HepG2 (cell line): ENCODE data around the gene TMBIM4. TPM values are rescaled to one million over a fixed set of nuclear protein-coding genes. Genes with fewer than 3 reads are reported as not detected.

Experiments used
- ATAC-seq: fragments of 200-7000 bp; cut with Tn5 transposase; 3 replicates; pipeline ENCODE4 v1.9.1; 2020; ENCODE audit warnings: mild to moderate bottlenecking, moderate library complexity
- BruUV-seq: library from RNA; stranded (reverse); fragments of 400-500 nt; replicated peaks from 2 replicates; lab custom pipeline; 2021; lab: Mats Ljungman, UMichigan
- CTCF ChIA-PET: fragments of 300-600 bp; formaldehyde crosslinking; extraction: SDS; loops from one replicate; lab custom pipeline; 2021; ENCODE audit warnings: low total read pairs, inconsistent platforms, low intra/inter-chr PET ratio; lab: Yijun Ruan, JAX
- POLR2A ChIA-PET: fragments of 350-600 bp; sonication (Branson Sonifier 250); formaldehyde crosslinking; loops from one replicate; lab custom pipeline; 2020; ENCODE audit warnings: antibody characterized with exemption, inconsistent platforms; lab: Yijun Ruan, JAX
- DNase-seq: peaks from one replicate; pipeline ENCODE4 v3.0.0-alpha.2; 2015; ENCODE audit warnings: low spot score
- FAIRE-seq: peaks from 3 replicates; lab custom pipeline; 2011; peaks lifted over from hg19 to GRCh38; lab: Jason Lieb, UNC
- H2AFZ ChIP-seq: one replicate; pipeline ENCODE4 v1.6.1; 2011; ENCODE audit warnings: low read length, inconsistent platforms
- H3K27ac ChIP-seq: fragments of 300-600 bp; 3 replicates; pipeline ENCODE4 v1.8.0; 2011; ENCODE audit warnings: mixed run types, mild to moderate bottlenecking, mixed read lengths, low read length, inconsistent platforms; ENCODE audit not compliant: insufficient read depth; ENCODE audit errors: extremely low read length
- H3K27me3 ChIP-seq, 2 experiments: fragments of 200-600 bp in 1 of 2; 2 replicates in 1 of 2; 3 replicates in 1 of 2; pipeline versions ENCODE4 v1.6.0 to v1.8.0; 2011; ENCODE audit warnings: low read length in 2 of 2, mild to moderate bottlenecking in 2 of 2, moderate library complexity in 2 of 2, inconsistent platforms in 1 of 2; ENCODE audit not compliant: insufficient read depth in 2 of 2, control insufficient read depth in 1 of 2
- H3K36me3 ChIP-seq, 2 experiments: fragments of 200-600 bp in 1 of 2; replicated peaks in 1 of 2; 2 replicates in 1 of 2; 3 replicates in 1 of 2; pipeline versions ENCODE4 v1.5.1 to v1.8.0; 2011; ENCODE audit warnings: low read length in 2 of 2, inconsistent platforms in 1 of 2; ENCODE audit not compliant: insufficient read depth in 2 of 2, control insufficient read depth in 1 of 2
- H3K4me1 ChIP-seq: 2 replicates; pipeline ENCODE4 v1.5.1; 2012; ENCODE audit warnings: low read length, inconsistent platforms; ENCODE audit not compliant: insufficient read depth
- H3K4me2 ChIP-seq: 2 replicates; pipeline ENCODE4 v1.6.0; 2011; ENCODE audit warnings: low read depth, low read length, inconsistent platforms
- H3K4me3 ChIP-seq, 3 experiments: fragments of 200-600 bp in 1 of 3; sonication (generic), shearing (Covaris generic) in 1 of 3; replicated peaks in 1 of 3; 2 replicates each; pipeline ENCODE4 v1.5.1; 2011 to 2016; ENCODE audit warnings: low read length in 3 of 3, inconsistent platforms in 2 of 3, low read depth in 2 of 3, mild to moderate bottlenecking in 2 of 3, control low read depth in 1 of 3, mixed read lengths in 1 of 3; ENCODE audit not compliant: insufficient read depth in 1 of 3
- H3K79me2 ChIP-seq: one replicate; pipeline ENCODE4 v1.6.1; 2011; ENCODE audit warnings: low read length, inconsistent platforms; ENCODE audit not compliant: insufficient read depth
- H3K9ac ChIP-seq: 2 replicates; pipeline ENCODE4 v1.6.0; 2011; ENCODE audit warnings: mild to moderate bottlenecking, low read depth, low read length, inconsistent platforms; ENCODE audit not compliant: insufficient read depth
- H3K9me3 ChIP-seq: 2 replicates; pipeline ENCODE4 v1.5.1; 2012; ENCODE audit warnings: mild to moderate bottlenecking, low read length
- H4K20me1 ChIP-seq: 2 replicates; pipeline ENCODE4 v1.6.0; 2011; ENCODE audit warnings: inconsistent platforms, mild to moderate bottlenecking, low read length, moderate library complexity; ENCODE audit not compliant: insufficient read depth
- ARNT2 ChIP-seq: sonication (generic); formaldehyde crosslinking; IDR thresholded peaks from 2 replicates; pipeline ENCODE4 v1.8.0; 2022; ENCODE audit warnings: mild to moderate bottlenecking, low read depth, missing genetic modification reagents, moderate library complexity
- IKZF4 ChIP-seq: sonication (generic); formaldehyde crosslinking; IDR thresholded peaks from 2 replicates; pipeline ENCODE4 v1.5.1; 2020; ENCODE audit warnings: borderline replicate concordance, mild to moderate bottlenecking, low read depth, missing genetic modification reagents; ENCODE audit errors: not compliant biosample characterization
- MYNN ChIP-seq: sonication (generic); formaldehyde crosslinking; IDR thresholded peaks from 2 replicates; pipeline ENCODE4 v1.4.0; 2020; ENCODE audit warnings: mild to moderate bottlenecking, low read depth, missing genetic modification reagents
- NCOA1 ChIP-seq: sonication (generic); formaldehyde crosslinking; IDR thresholded peaks from 2 replicates; pipeline ENCODE4 v1.9.0; 2021; ENCODE audit warnings: missing genetic modification reagents
- NR2F1 ChIP-seq, 2 experiments: fragments of 450-650 bp in 1 of 2; formaldehyde crosslinking in 1 of 2; IDR thresholded peaks; 2 replicates each; pipeline versions ENCODE4 v1.5.0 to v1.6.1; 2016 to 2020; ENCODE audit warnings: mild to moderate bottlenecking in 1 of 2, missing compliant biosample characterization in 1 of 2, missing genetic modification reagents in 1 of 2, moderate library complexity in 1 of 2
- RARG ChIP-seq: sonication (generic); formaldehyde crosslinking; IDR thresholded peaks from 2 replicates; pipeline ENCODE4 v1.4.0; 2020; ENCODE audit warnings: low read depth, mild to moderate bottlenecking, missing genetic modification reagents
- ZMYM2 ChIP-seq: sonication (generic); formaldehyde crosslinking; IDR thresholded peaks from 2 replicates; pipeline ENCODE4 v1.8.0; 2022; ENCODE audit warnings: mild to moderate bottlenecking, missing genetic modification reagents
- ZNF224 ChIP-seq: sonication (generic); formaldehyde crosslinking; IDR thresholded peaks from 2 replicates; pipeline ENCODE4 v1.5.0; 2020; ENCODE audit warnings: mild to moderate bottlenecking, missing genetic modification reagents
- ZNF550 ChIP-seq: sonication (generic); formaldehyde crosslinking; IDR thresholded peaks from 2 replicates; pipeline ENCODE4 v1.4.0; 2020; ENCODE audit warnings: mild to moderate bottlenecking, missing genetic modification reagents, borderline replicate concordance
- ZNF772 ChIP-seq: sonication (generic); formaldehyde crosslinking; IDR thresholded peaks from 2 replicates; pipeline ENCODE4 v1.5.0; 2020; ENCODE audit warnings: mild to moderate bottlenecking, missing genetic modification reagents
- WGBS: methylation state at CpG from one replicate; pipeline ENCODE4 v1.1.6; 2017; ENCODE audit warnings: low lambda C conversion rate; 5-methylcytosine and 5-hydroxymethylcytosine counted together
- in situ Hi-C: cut with HindIII; loops from 2 replicates; pipeline ENCODE4 v1.10.0; 2017; ENCODE audit warnings: low pct_unique_long_range_greater_than_20kb; ENCODE audit not compliant: extremely low pct_ligation_motif_present
- intact Hi-C: fragments of 100-400 bp; cut with micrococcal nuclease; formaldehyde crosslinking; loops from one replicate; pipeline ENCODE4 v1.10.0; 2022; ENCODE audit not compliant: unreplicated experiment
- polyA plus RNA-seq, 8 experiments: library from polyadenylated mRNA; depleted of rRNA in 3 of 8; stranded (reverse) in 7 of 8; unstranded in 1 of 8; fragments of >200 nt; fragmentation: Illumina TruSeq in 4 of 8; extraction: Trizol in 4 of 8; gene quantifications; 2 replicates each; pipeline versions ENCODE4 v1.2.1 to v1.2.3, GENCODE V29; 2011 to 2016; ENCODE audit warnings: low read depth in 4 of 8, missing spikeins in 1 of 8, mixed read lengths in 1 of 8; ENCODE audit not compliant: insufficient read depth in 1 of 8
- total RNA-seq, 5 experiments: library from RNA; depleted of rRNA; stranded (reverse); fragments of >200 nt; fragmentation: Illumina TruSeq; extraction: Trizol; gene quantifications; 2 replicates each; pipeline ENCODE4 v1.2.3, GENCODE V29; 2016; ENCODE audit warnings: low read depth in 1 of 5
- TF ChIP-seq, protein P1 (sequence below): sonication (generic); formaldehyde crosslinking; IDR thresholded peaks from 2 replicates; pipeline ENCODE4 v1.4.0; 2020; ENCODE audit warnings: missing genetic modification reagents, borderline replicate concordance
- TF ChIP-seq, protein P2 (sequence below): IDR thresholded peaks from 2 replicates; pipeline ENCODE4 v1.6.1; 2016; ENCODE audit warnings: low read depth
- TF ChIP-seq, protein P3 (sequence below): sonication (generic); formaldehyde crosslinking; IDR thresholded peaks from 2 replicates; pipeline ENCODE4 v1.4.0; 2020; ENCODE audit warnings: mild to moderate bottlenecking, low read depth, missing genetic modification reagents
- TF ChIP-seq, protein P4 (sequence below): sonication (generic); formaldehyde crosslinking; IDR thresholded peaks from 2 replicates; pipeline ENCODE4 v1.8.0; 2022; ENCODE audit warnings: missing genetic modification reagents, low read depth, mild to moderate bottlenecking, borderline replicate concordance

TMBIM4 gene
- total and polyA plus RNA-seq, 2 of the 13 experiments (the other 11 are each of a cell fraction or from before 2014, with no cell fraction given), result 60.5 to 67.7 TPM

DNA sequence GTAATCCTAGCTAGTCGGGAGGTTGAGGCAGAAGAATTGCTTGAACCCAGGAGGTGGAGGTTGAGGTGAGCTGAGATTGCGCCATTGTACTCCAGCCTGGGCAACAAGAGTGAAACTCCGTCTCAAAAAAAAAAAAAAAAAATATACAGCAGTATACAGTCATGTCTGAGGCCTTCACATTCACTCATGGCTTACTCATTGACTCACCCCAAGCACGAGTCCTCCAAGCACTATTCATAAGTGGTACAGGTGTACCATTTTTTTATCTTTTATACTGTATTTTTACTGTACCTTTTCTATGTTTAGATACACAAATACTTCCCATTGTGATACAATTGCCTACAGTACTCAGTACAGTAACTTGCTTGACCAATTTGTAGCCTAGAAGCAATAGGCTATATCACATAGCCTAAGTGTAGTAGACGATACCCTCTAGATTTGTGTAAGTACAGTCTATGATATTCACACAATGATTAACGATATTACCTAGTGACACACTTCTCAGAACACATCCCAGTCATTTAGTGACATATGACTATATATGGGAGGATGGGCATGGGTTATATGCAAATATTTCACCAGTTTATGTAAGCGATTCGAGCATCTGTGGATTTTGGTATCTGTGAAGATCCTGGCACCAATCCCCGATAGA, 51.4 kb downstream of the TMBIM4 start:
- in situ Hi-C loops, result loop anchor here (25.0 kb wide), 2 partner anchors 506 to 1231 kb away; no protein-coding TSS in a partner anchor
- no peak for TF ChIP-seq RARG (CRISPR knock-in tag)
- TF ChIP-seq, protein P1, sequence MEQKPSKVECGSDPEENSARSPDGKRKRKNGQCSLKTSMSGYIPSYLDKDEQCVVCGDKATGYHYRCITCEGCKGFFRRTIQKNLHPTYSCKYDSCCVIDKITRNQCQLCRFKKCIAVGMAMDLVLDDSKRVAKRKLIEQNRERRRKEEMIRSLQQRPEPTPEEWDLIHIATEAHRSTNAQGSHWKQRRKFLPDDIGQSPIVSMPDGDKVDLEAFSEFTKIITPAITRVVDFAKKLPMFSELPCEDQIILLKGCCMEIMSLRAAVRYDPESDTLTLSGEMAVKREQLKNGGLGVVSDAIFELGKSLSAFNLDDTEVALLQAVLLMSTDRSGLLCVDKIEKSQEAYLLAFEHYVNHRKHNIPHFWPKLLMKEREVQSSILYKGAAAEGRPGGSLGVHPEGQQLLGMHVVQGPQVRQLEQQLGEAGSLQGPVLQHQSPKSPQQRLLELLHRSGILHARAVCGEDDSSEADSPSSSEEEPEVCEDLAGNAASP (CRISPR knock-in tag), result no peak
- TF ChIP-seq, protein P2, sequence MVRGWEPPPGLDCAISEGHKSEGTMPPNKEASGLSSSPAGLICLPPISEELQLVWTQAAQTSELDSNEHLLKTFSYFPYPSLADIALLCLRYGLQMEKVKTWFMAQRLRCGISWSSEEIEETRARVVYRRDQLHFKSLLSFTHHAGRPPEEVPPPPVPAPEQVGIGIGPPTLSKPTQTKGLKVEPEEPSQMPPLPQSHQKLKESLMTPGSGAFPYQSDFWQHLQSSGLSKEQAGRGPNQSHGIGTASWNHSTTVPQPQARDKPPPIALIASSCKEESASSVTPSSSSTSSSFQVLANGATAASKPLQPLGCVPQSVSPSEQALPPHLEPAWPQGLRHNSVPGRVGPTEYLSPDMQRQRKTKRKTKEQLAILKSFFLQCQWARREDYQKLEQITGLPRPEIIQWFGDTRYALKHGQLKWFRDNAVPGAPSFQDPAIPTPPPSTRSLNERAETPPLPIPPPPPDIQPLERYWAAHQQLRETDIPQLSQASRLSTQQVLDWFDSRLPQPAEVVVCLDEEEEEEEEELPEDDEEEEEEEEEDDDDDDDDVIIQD (CRISPR knock-in tag), result no peak
- no peak for TF ChIP-seq ZMYM2 (CRISPR knock-in tag)
- TF ChIP-seq ZNF224, result no peak
- TF ChIP-seq NR2F1 (CRISPR knock-in tag; IDR thresholded peaks at IDR 0.05), result no peak
- TF ChIP-seq, protein P3, sequence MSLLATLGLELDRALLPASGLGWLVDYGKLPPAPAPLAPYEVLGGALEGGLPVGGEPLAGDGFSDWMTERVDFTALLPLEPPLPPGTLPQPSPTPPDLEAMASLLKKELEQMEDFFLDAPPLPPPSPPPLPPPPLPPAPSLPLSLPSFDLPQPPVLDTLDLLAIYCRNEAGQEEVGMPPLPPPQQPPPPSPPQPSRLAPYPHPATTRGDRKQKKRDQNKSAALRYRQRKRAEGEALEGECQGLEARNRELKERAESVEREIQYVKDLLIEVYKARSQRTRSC (CRISPR knock-in tag), result no peak
- no peak for TF ChIP-seq ARNT2 (CRISPR knock-in tag)
- no peak for TF ChIP-seq IKZF4 (CRISPR knock-in tag)
- TF ChIP-seq ZNF550, result no peak
- no peak for TF ChIP-seq ZNF772
- TF ChIP-seq MYNN (CRISPR knock-in tag), result no peak
- TF ChIP-seq NCOA1 (CRISPR knock-in tag), result no peak
- TF ChIP-seq, protein P4, sequence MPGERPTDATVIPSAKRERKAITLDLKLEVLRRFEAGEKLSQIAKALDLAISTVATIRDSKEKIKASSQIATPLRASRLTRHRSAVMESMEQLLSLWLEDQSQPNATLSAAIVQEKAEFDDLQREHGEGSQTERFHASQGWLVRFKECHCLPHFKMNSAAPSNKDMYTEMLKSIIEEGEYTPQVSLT, result no peak

More for the DNA sequence above, 51.4 kb downstream of the TMBIM4 start:
- DNase-seq, result no peak
- POLR2A ChIA-PET, result no interaction called here
- Histone ChIP-seq H3K27me3 (no peaks in the 10 kb centered on the region), H3K9ac (no peak overlapping the region), H3K36me3 (peaks cover 0 to 9% of the 10 kb centered on the region in 2 experiments; a peak in 1 of 5 replicates), H3K27ac (no peak overlapping the region), H4K20me1 (no peaks in the 10 kb centered on the region), H3K4me2 (no peak overlapping the region), H2AFZ (no peak overlapping the region), H3K4me1 (no peaks in the 10 kb centered on the region), H3K79me2 (no peaks in the 10 kb centered on the region), H3K9me3 (no peaks in the 10 kb centered on the region), H3K4me3 (no peak overlapping the region)
- intact Hi-C loops, result no loop called here
- WGBS, result 95% methylated on average over 9 of the region's 9 CpGs
- no peak for ATAC-seq
- no TSS peak for BruUV-seq
- CTCF ChIA-PET, result no interaction called here
- FAIRE-seq, result no peak
